Measurements from ENCODE around the gene FLNB. TPM values are rescaled to one million over a fixed set of nuclear protein-coding genes. Genes with fewer than 3 reads are reported as not detected.

Gene FLNB
- total RNA-seq, 2 donors from 2014 or later: 331 to 408 TPM

- 15% methylated on average over 10 of the region's 10 CpGs for WGBS
- Histone ChIP-seq H3K36me3 (no peaks in the 10 kb centered on the region), H3K9me3 (no peaks in the 10 kb centered on the region), H3K4me1 (replicated peaks) (no peaks in the 10 kb centered on the region), H3K27ac (peak overlapping the region; percentile 53 to 81), H3K4me3 (no peak overlapping the region), H3K27me3 (replicated peaks; ENCODE audit: insufficient read depth) (no peaks in the 10 kb centered on the region)
- TF ChIP-seq POLR2AphosphoS5 (IDR thresholded peaks at IDR 0.05): peak; percentile 83
- TF ChIP-seq POLR2A (IDR thresholded peaks at IDR 0.05): no peak
- DNase-seq (ENCODE audit: low spot score): peak; percentile 77
- intact Hi-C loops (cut with DNase I): loop anchor here (5.0 kb wide), 2 partner anchors 36 to 136 kb away; no protein-coding TSS in a partner anchor
Measured at GRCh38 chr3:57998366-57999283, 9.6 kb upstream of the FLNB start.

DNA sequence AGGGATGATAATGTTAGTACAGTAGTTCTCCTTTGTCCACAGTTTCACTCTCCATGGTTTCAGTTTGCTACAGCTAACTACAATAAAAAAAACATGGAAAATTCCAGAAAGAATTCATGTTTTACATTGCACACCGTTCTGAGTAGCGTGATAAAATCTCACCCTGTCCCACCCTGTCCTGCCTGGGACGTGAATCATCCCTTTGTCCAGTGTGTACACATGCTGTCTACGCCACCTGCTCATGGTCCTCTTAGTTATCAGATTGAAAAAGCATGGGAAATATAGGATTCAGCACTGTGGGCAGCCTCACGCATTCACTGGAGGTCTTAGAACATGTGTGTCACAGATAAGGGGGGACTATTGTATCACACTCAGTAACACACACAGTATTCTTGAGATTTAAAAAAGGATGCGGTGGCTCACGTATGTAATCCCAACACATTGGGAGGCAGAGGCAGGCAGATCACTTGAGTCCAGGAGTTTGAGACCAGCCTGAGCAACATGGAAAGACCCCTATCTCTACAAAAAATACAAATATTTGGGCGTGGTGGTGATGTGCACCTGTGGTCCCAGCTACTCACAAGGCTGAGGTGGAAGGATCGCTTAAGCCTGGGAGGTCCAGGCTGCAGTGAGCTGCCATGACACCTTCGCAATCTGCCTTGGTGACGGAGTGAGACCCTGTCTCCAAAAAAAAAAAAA is 8.7 kb upstream of the FLNB start:
- 64% methylated on average over 11 of the region's 11 CpGs for WGBS
- Histone ChIP-seq H3K9me3 (no peaks in the 10 kb centered on the region), H3K27ac (peak overlapping the region; percentile 53 to 81), H3K4me1 (replicated peaks) (no peaks in the 10 kb centered on the region), H3K4me3 (no peak overlapping the region), H3K27me3 (replicated peaks; ENCODE audit: insufficient read depth) (no peaks in the 10 kb centered on the region), H3K36me3 (no peaks in the 10 kb centered on the region)
- TF ChIP-seq POLR2AphosphoS5 (IDR thresholded peaks at IDR 0.05) (peak; percentile 17), POLR2A (IDR thresholded peaks at IDR 0.05) (no peak), CTCF (IDR thresholded peaks at IDR 0.05) (no peak)
- intact Hi-C loops (cut with DNase I): loop anchor here (5.0 kb wide), 2 partner anchors 37 to 137 kb away; no protein-coding TSS in a partner anchor
- no peak for DNase-seq (ENCODE audit: low spot score)

- no peak for DNase-seq (ENCODE audit: low spot score)
- no peaks in the 10 kb centered on the region for H3K36me3 ChIP-seq
- H3K27me3 ChIP-seq (replicated peaks; ENCODE audit: insufficient read depth): no peaks in the 10 kb centered on the region
- H3K9me3 ChIP-seq: no peaks in the 10 kb centered on the region
- 88% methylated on average over 7 of the region's 7 CpGs for WGBS
- H3K4me1 ChIP-seq (replicated peaks): no peaks in the 10 kb centered on the region
- TF ChIP-seq POLR2AphosphoS5 (IDR thresholded peaks at IDR 0.05) (no peak), CTCF (IDR thresholded peaks at IDR 0.05) (no peak), POLR2A (IDR thresholded peaks at IDR 0.05) (no peak)
- intact Hi-C loops (cut with DNase I): no loop called here
- no peak overlapping the region for H3K4me3 ChIP-seq
- H3K27ac ChIP-seq: peak overlapping the region in 1 of 2 donors; percentile 6
Measured at GRCh38 chr3:58000306-58001085, 7.7 kb upstream of the FLNB start.

DNA sequence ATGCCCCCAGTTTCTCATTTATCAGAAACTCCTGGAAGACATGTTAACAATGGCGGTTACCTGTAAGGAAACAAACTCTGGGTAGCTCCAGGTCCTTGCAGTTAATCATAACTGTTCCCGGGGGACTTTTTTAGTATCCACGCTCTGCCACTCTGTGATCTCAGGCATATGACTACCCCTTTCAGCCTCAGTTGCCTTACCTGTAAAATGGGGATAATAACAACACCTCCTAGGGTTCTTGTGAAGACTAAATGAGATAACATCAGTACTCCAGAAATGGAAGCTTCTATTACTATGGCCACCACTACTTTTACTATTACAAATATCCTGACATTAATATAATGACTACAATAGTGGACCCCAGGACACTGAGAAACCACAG is 7.1 kb upstream of the FLNB start:
- no peaks in the 10 kb centered on the region for H3K4me1 ChIP-seq (replicated peaks)
- intact Hi-C loops (cut with DNase I): no loop called here
- H3K4me3 ChIP-seq: no peak overlapping the region
- DNase-seq (ENCODE audit: low spot score): no peak
- 95% methylated on average over 3 of the region's 3 CpGs for WGBS
- no peak for TF ChIP-seq POLR2AphosphoS5 (IDR thresholded peaks at IDR 0.05)
- no peak for TF ChIP-seq POLR2A (IDR thresholded peaks at IDR 0.05)
- peak overlapping the region in 1 of 2 donors; percentile 6 for H3K27ac ChIP-seq
- no peaks in the 10 kb centered on the region for H3K36me3 ChIP-seq
- H3K9me3 ChIP-seq: no peaks in the 10 kb centered on the region
- H3K27me3 ChIP-seq (replicated peaks; ENCODE audit: insufficient read depth): no peaks in the 10 kb centered on the region

GRCh38 chr3:58001979-58002378 is 6.2 kb upstream of the FLNB start:
- intact Hi-C loops (cut with DNase I): no loop called here
- H3K4me1 ChIP-seq (replicated peaks): no peaks in the 10 kb centered on the region
- no peaks in the 10 kb centered on the region for H3K9me3 ChIP-seq
- no peaks in the 10 kb centered on the region for H3K36me3 ChIP-seq
- no peak overlapping the region for H3K27ac ChIP-seq
- no peak for DNase-seq (ENCODE audit: low spot score)
- WGBS: 94% methylated on average over 7 of the region's 7 CpGs
- TF ChIP-seq CTCF (IDR thresholded peaks at IDR 0.05): no peak
- no peak for TF ChIP-seq POLR2AphosphoS5 (IDR thresholded peaks at IDR 0.05)
- no peak for TF ChIP-seq POLR2A (IDR thresholded peaks at IDR 0.05)
- no peak overlapping the region for H3K4me3 ChIP-seq
- no peaks in the 10 kb centered on the region for H3K27me3 ChIP-seq (replicated peaks; ENCODE audit: insufficient read depth)

Data from prostate gland (tissue), 2 donors.